Measurements from ENCODE around the gene RNF144A.

DNA sequence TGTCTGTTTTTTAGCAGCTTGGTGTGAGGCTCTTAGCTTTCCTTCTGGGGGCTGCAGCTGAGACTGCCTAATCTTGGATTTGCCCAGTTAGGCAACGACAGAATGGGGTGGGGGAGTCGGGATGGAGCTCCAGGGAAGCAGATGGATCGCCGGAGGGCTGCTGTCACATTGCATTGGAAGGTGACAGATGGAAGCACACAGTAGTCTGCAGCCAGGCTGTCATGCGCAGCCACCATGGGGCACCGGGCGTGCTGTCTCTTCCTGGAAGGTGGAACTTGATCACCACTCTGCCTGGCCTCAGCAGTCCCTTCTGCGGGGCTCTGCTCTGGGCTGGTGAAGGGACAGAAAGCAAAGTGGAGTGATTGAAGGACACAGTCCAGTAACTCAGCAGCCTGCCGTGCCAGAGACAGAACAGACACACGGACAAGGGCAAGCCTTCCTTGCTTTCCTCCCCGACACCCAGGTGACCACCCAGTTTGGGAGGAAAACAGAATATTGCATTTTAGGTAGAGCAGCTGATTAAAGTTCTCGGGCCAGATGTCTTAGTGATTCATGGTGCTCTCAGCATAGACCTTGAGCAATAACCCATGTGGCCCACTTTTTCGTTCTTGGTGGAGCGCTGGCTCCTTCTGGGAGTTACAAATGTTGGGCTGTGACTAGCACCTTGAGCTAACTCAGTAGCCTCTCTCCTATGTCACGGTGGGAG lies 40.9 kb downstream of the RNF144A start:
- no peak for TF ChIP-seq NFIC (IDR thresholded peaks at IDR 0.05)
- TF ChIP-seq RAD21 (IDR thresholded peaks at IDR 0.05; ENCODE audit: low read depth): no peak
- no peak for TF ChIP-seq YY1 (IDR thresholded peaks at IDR 0.05; ENCODE audit: low read depth)
- no peak for TF ChIP-seq EP300 (IDR thresholded peaks at IDR 0.05; ENCODE audit: borderline replicate concordance)
- no peak for TF ChIP-seq MAX (IDR thresholded peaks at IDR 0.05)

Data from Ishikawa (cell line).